ENCODE results near the gene GCFC2.
"Not testable (repeated sequence)": the region's sequence is repeated elsewhere in the genome, so short reads cannot be mapped to it uniquely, and the experiment has no call there.

Gene GCFC2

GRCh38 chr2:75710577-75711253 lies at the start of gene GCFC2:
Gene GCFC2 (minus strand): TSS chr2:75710915. CDS start chr2:75710855, 60 bp downstream.
- no peak for FAIRE-seq

- FAIRE-seq: no peak
Measured at GRCh38 chr2:75752828-75753227, 42.1 kb upstream of the GCFC2 start.

- FAIRE-seq: no peak
Measured at GRCh38 chr2:75751824-75752468, 41.2 kb upstream of the GCFC2 start.

- no peak for FAIRE-seq
Measured at GRCh38 chr2:75751360-75751759, 40.6 kb upstream of the GCFC2 start.

- FAIRE-seq: no peak
Measured at GRCh38 chr2:75737961-75738360, 27.2 kb upstream of the GCFC2 start.

GRCh38 chr2:75736276-75736675 lies 25.6 kb upstream of the GCFC2 start:
- FAIRE-seq: no peak

- FAIRE-seq: no peak
Measured at GRCh38 chr2:75729861-75730260, 19.1 kb upstream of the GCFC2 start.

GRCh38 chr2:75728614-75729419 lies 18.1 kb upstream of the GCFC2 start:
- no peak for FAIRE-seq

- FAIRE-seq: no peak
Measured at GRCh38 chr2:75722687-75723086, 12.0 kb upstream of the GCFC2 start.

GRCh38 chr2:75720525-75720924 lies 9.8 kb upstream of the GCFC2 start:
- no peak for FAIRE-seq

GRCh38 chr2:75719616-75720015 lies 8.9 kb upstream of the GCFC2 start:
- FAIRE-seq: no peak

GRCh38 chr2:75716406-75716805 lies 5.7 kb upstream of the GCFC2 start:
- peak; percentile 27 for FAIRE-seq

- FAIRE-seq: not testable (repeated sequence)
Measured at GRCh38 chr2:75711590-75711989, 875 bp upstream of the GCFC2 start.

- no peak for FAIRE-seq
Measured at GRCh38 chr2:75710220-75710576, 517 bp downstream of the GCFC2 start.

- no peak for FAIRE-seq
Measured at GRCh38 chr2:75709297-75709696, 1.4 kb downstream of the GCFC2 start.

- no peak for FAIRE-seq
Measured at GRCh38 chr2:75707901-75708300, 2.8 kb downstream of the GCFC2 start.

GRCh38 chr2:75705921-75706320 lies 4.8 kb downstream of the GCFC2 start:
- no peak for FAIRE-seq

GRCh38 chr2:75703589-75704287 lies 7.0 kb downstream of the GCFC2 start:
- FAIRE-seq: no peak

- FAIRE-seq: no peak
Measured at GRCh38 chr2:75702593-75702992, 8.1 kb downstream of the GCFC2 start.

GRCh38 chr2:75698918-75699317 lies 11.8 kb downstream of the GCFC2 start:
- FAIRE-seq: no peak

GRCh38 chr2:75688196-75688595 lies 22.5 kb downstream of the GCFC2 start:
- FAIRE-seq: no peak

GRCh38 chr2:75683430-75683829 lies 27.3 kb downstream of the GCFC2 start:
- not testable (repeated sequence) for FAIRE-seq

GRCh38 chr2:75680402-75680801 lies 30.3 kb downstream of the GCFC2 start:
- peak; percentile 17 for FAIRE-seq

All from islet of Langerhans (tissue), 1 donor.